HepG2 (cell line): ENCODE data around the gene MAPRE3. TPM values are rescaled to one million over a fixed set of nuclear protein-coding genes. Genes with fewer than 3 reads are reported as not detected.
A peak's percentile ranks its signal among the peaks of the same experiment; 100 is the strongest.

Source experiments
- BRCA1 ChIP-seq: sonication (generic); formaldehyde crosslinking; IDR thresholded peaks from 2 replicates; pipeline ENCODE4 v1.4.0; 2020; ENCODE audit warnings: missing genetic modification reagents
- KDM3A ChIP-seq: IDR thresholded peaks from 2 replicates; pipeline ENCODE4 v1.6.1; 2018; ENCODE audit warnings: low read depth, missing compliant biosample characterization
- KLF12 ChIP-seq: sonication (generic); formaldehyde crosslinking; IDR thresholded peaks from 2 replicates; pipeline ENCODE4 v1.4.0; 2020; ENCODE audit warnings: missing genetic modification reagents, borderline replicate concordance
- PAX8 ChIP-seq: sonication (generic); formaldehyde crosslinking; IDR thresholded peaks from 2 replicates; pipeline ENCODE4 v1.8.0; 2022; ENCODE audit warnings: mild to moderate bottlenecking, missing genetic modification reagents, borderline replicate concordance
- PBX3 ChIP-seq: sonication (generic); formaldehyde crosslinking; IDR thresholded peaks from 2 replicates; pipeline ENCODE4 v1.8.1; 2023; ENCODE audit warnings: missing genetic modification reagents, inconsistent platforms, borderline replicate concordance
- RFX5 ChIP-seq: IDR thresholded peaks from 2 replicates; pipeline ENCODE4 v1.6.1; 2011; ENCODE audit warnings: low read depth, low read length, improper control_type of control experiment
- RXRA ChIP-seq: sonication (generic); formaldehyde crosslinking; IDR thresholded peaks from 2 replicates; pipeline ENCODE4 v1.5.1; 2020; ENCODE audit warnings: missing genetic modification reagents
- SMAD9 ChIP-seq: sonication (generic); formaldehyde crosslinking; IDR thresholded peaks from 2 replicates; pipeline ENCODE4 v1.5.1; 2020; ENCODE audit warnings: mild to moderate bottlenecking, missing genetic modification reagents
- TMF1 ChIP-seq: sonication (generic); formaldehyde crosslinking; IDR thresholded peaks from 2 replicates; pipeline ENCODE4 v1.8.1; 2022; ENCODE audit warnings: low read depth, missing genetic modification reagents
- ZKSCAN5 ChIP-seq: sonication (generic); formaldehyde crosslinking; IDR thresholded peaks from 2 replicates; pipeline ENCODE4 v1.5.1; 2020; ENCODE audit warnings: mild to moderate bottlenecking, missing genetic modification reagents
- ZNF281 ChIP-seq: sonication (generic); formaldehyde crosslinking; IDR thresholded peaks from 2 replicates; pipeline ENCODE4 v1.4.0; 2020; ENCODE audit warnings: missing genetic modification reagents, borderline replicate concordance
- ZNF460 ChIP-seq: sonication (generic); formaldehyde crosslinking; IDR thresholded peaks from 2 replicates; pipeline ENCODE4 v1.5.1; 2020; ENCODE audit warnings: missing genetic modification reagents, mild to moderate bottlenecking, borderline replicate concordance
- polyA plus RNA-seq, 8 experiments: library from polyadenylated mRNA; depleted of rRNA in 3 of 8; stranded (reverse) in 7 of 8; unstranded in 1 of 8; fragments of >200 nt; fragmentation: Illumina TruSeq in 4 of 8; extraction: Trizol in 4 of 8; gene quantifications; 2 replicates each; pipeline versions ENCODE4 v1.2.1 to v1.2.3, GENCODE V29; 2011 to 2016; ENCODE audit warnings: low read depth in 4 of 8, missing spikeins in 1 of 8, mixed read lengths in 1 of 8; ENCODE audit not compliant: insufficient read depth in 1 of 8
- total RNA-seq, 5 experiments: library from RNA; depleted of rRNA; stranded (reverse); fragments of >200 nt; fragmentation: Illumina TruSeq; extraction: Trizol; gene quantifications; 2 replicates each; pipeline ENCODE4 v1.2.3, GENCODE V29; 2016; ENCODE audit warnings: low read depth in 1 of 5
- TF ChIP-seq, protein P1 (sequence below): sonication (generic); formaldehyde crosslinking; IDR thresholded peaks from 2 replicates; pipeline ENCODE4 v1.4.0; 2020; ENCODE audit warnings: missing genetic modification reagents
- TF ChIP-seq, protein P2 (sequence below): IDR thresholded peaks from 2 replicates; pipeline ENCODE4 v1.6.1; 2018; ENCODE audit warnings: missing genetic modification reagents, mild to moderate bottlenecking, missing compliant biosample characterization
- TF ChIP-seq, protein P3 (sequence below), 2 experiments: IDR thresholded peaks; 2 replicates each; pipeline ENCODE4 v1.6.1; 2011 to 2012; ENCODE audit warnings: low read length in 2 of 2, borderline replicate concordance in 1 of 2, low read depth in 1 of 2, mild to moderate bottlenecking in 1 of 2, moderate library complexity in 1 of 2

The MAPRE3 gene
- total and polyA plus RNA-seq, 2 of the 13 experiments (the other 11 are each of a cell fraction or from before 2014, with no cell fraction given) = 0.31 to 0.91 TPM

GRCh38 chr2:27071277-27071989 is 101.0 kb downstream of the MAPRE3 start, which contains the start of gene OST4 (continued):
- TF ChIP-seq ZKSCAN5 (no peak), TMF1 (CRISPR knock-in tag) (no peak; the same call in 1 of the 2 replicates), RXRA (CRISPR knock-in tag) (peak; percentile 48; the same call in 1 of the 2 replicates), KDM3A (CRISPR knock-in tag) (no peak; the same call in none of the 2 replicates), ZNF460 (no peak), PAX8 (no peak), ZNF281 (peak; percentile 57), PBX3 (no peak), RFX5 (no peak), KLF12 (peak; percentile 93), BRCA1 (CRISPR knock-in tag) (no peak), SMAD9 (CRISPR knock-in tag) (no peak)
- TF ChIP-seq, protein P1, sequence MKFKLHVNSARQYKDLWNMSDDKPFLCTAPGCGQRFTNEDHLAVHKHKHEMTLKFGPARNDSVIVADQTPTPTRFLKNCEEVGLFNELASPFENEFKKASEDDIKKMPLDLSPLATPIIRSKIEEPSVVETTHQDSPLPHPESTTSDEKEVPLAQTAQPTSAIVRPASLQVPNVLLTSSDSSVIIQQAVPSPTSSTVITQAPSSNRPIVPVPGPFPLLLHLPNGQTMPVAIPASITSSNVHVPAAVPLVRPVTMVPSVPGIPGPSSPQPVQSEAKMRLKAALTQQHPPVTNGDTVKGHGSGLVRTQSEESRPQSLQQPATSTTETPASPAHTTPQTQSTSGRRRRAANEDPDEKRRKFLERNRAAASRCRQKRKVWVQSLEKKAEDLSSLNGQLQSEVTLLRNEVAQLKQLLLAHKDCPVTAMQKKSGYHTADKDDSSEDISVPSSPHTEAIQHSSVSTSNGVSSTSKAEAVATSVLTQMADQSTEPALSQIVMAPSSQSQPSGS (CRISPR knock-in tag) = peak; percentile 82; the same call in 1 of the 2 replicates
- TF ChIP-seq, protein P2, sequence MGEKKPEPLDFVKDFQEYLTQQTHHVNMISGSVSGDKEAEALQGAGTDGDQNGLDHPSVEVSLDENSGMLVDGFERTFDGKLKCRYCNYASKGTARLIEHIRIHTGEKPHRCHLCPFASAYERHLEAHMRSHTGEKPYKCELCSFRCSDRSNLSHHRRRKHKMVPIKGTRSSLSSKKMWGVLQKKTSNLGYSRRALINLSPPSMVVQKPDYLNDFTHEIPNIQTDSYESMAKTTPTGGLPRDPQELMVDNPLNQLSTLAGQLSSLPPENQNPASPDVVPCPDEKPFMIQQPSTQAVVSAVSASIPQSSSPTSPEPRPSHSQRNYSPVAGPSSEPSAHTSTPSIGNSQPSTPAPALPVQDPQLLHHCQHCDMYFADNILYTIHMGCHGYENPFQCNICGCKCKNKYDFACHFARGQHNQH (CRISPR knock-in tag) = peak; percentile 85
- TF ChIP-seq, protein P3, sequence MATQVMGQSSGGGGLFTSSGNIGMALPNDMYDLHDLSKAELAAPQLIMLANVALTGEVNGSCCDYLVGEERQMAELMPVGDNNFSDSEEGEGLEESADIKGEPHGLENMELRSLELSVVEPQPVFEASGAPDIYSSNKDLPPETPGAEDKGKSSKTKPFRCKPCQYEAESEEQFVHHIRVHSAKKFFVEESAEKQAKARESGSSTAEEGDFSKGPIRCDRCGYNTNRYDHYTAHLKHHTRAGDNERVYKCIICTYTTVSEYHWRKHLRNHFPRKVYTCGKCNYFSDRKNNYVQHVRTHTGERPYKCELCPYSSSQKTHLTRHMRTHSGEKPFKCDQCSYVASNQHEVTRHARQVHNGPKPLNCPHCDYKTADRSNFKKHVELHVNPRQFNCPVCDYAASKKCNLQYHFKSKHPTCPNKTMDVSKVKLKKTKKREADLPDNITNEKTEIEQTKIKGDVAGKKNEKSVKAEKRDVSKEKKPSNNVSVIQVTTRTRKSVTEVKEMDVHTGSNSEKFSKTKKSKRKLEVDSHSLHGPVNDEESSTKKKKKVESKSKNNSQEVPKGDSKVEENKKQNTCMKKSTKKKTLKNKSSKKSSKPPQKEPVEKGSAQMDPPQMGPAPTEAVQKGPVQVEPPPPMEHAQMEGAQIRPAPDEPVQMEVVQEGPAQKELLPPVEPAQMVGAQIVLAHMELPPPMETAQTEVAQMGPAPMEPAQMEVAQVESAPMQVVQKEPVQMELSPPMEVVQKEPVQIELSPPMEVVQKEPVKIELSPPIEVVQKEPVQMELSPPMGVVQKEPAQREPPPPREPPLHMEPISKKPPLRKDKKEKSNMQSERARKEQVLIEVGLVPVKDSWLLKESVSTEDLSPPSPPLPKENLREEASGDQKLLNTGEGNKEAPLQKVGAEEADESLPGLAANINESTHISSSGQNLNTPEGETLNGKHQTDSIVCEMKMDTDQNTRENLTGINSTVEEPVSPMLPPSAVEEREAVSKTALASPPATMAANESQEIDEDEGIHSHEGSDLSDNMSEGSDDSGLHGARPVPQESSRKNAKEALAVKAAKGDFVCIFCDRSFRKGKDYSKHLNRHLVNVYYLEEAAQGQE (IDR thresholded peaks at IDR 0.05; ENCODE audit: borderline replicate concordance in 1 of 2, low read depth in 1 of 2, low read length in 2 of 2) = peak in 1 of 2 experiments; percentile 67; a peak in 1 of 4 replicates
